ENCODE measurements around the gene SLC7A1. TPM values are rescaled to one million over a fixed set of nuclear protein-coding genes. Genes with fewer than 3 reads are reported as not detected.

Gene SLC7A1
- total RNA-seq, 4 donors from 2014 or later, result 26.8 to 44.2 (median 37.5) TPM

DNA sequence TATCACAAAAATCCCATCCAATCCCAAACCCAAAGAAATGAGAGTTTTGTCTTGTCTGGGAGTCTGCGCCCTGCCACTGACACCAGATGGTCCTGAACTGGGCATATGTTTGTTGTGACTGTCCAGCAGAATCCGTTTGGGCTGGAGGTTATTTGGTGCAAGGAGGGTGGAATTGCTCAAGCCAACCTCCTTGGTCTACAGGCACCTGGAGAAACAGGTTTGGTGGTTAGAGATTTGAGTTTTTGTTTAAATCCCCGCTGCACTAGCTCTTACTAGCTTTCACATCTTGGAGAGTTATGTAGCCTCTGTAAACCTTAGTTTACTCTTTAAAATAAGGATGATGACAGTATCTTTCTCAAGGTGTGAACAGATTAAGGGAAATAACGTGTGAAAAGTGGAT, 101.7 kb downstream of the SLC7A1 start:
- no peak overlapping the region for H3K27ac ChIP-seq
- no peak overlapping the region for H3K4me3 ChIP-seq
- no peaks in the 10 kb centered on the region for H3K9me3 ChIP-seq
- no peak for DNase-seq
- H3K4me1 ChIP-seq, result peaks cover 0 to 8% (median 0%) of the 10 kb centered on the region in 4 donors
- no peaks in the 10 kb centered on the region for H3K36me3 ChIP-seq
- TF ChIP-seq, protein P1, sequence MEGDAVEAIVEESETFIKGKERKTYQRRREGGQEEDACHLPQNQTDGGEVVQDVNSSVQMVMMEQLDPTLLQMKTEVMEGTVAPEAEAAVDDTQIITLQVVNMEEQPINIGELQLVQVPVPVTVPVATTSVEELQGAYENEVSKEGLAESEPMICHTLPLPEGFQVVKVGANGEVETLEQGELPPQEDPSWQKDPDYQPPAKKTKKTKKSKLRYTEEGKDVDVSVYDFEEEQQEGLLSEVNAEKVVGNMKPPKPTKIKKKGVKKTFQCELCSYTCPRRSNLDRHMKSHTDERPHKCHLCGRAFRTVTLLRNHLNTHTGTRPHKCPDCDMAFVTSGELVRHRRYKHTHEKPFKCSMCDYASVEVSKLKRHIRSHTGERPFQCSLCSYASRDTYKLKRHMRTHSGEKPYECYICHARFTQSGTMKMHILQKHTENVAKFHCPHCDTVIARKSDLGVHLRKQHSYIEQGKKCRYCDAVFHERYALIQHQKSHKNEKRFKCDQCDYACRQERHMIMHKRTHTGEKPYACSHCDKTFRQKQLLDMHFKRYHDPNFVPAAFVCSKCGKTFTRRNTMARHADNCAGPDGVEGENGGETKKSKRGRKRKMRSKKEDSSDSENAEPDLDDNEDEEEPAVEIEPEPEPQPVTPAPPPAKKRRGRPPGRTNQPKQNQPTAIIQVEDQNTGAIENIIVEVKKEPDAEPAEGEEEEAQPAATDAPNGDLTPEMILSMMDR (IDR thresholded peaks at IDR 0.05), result no peak
- TF ChIP-seq POLR2A (IDR thresholded peaks at IDR 0.05), result no peak
- no peaks in the 10 kb centered on the region for H3K27me3 ChIP-seq

DNA sequence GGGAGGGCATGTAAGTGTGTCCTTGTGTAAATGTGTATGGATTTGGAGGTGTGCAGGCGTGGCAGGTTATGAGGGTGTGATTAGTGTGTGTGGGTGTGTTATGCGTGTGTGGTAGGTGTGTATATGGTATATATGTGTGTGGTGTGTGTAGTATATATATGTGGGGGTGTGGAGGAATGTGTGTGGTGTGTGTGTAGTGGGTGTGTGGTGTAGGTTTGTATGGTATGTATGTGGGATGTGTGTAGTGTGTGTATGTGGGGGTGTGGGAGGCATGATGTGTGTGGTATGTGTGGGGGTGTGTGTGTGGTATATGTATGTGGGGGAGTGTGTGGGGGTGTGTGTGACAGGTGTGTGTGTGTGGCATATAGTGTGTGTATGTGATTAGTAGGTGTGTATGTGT, 104.2 kb downstream of the SLC7A1 start:
- H3K4me3 ChIP-seq, result no peak overlapping the region
- H3K27me3 ChIP-seq, result no peaks in the 10 kb centered on the region
- no peak overlapping the region for H3K27ac ChIP-seq
- TF ChIP-seq, protein P1 (IDR thresholded peaks at IDR 0.05), result no peak
- no peak for TF ChIP-seq POLR2A (IDR thresholded peaks at IDR 0.05)
- DNase-seq, result no peak
- H3K36me3 ChIP-seq, result no peaks in the 10 kb centered on the region
- H3K9me3 ChIP-seq, result no peaks in the 10 kb centered on the region
- H3K4me1 ChIP-seq, result peaks cover 0 to 8% (median 0%) of the 10 kb centered on the region in 4 donors

DNA sequence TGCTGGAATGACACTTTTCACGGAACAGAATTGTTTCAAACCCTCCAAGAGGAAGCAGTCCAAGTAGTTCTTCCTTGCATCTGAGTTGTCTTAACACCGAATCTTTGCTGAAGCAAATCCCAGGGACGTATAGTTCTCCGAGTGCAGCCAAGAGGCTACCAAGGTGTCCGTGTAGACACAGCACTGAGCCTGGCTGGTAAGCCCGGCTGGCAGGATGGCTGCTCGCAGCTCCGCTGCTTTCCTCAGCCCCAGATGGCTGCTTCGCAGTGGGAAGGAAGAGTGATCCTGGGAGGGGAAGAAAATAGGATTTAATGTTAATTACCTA, 105.0 kb downstream of the SLC7A1 start:
- H3K27me3 ChIP-seq, result no peaks in the 10 kb centered on the region
- H3K4me3 ChIP-seq, result no peak overlapping the region
- peaks cover 0 to under 1% (median 0%) of the 10 kb centered on the region in 4 donors for H3K4me1 ChIP-seq
- TF ChIP-seq, protein P1 (IDR thresholded peaks at IDR 0.05), result no peak
- TF ChIP-seq POLR2A (IDR thresholded peaks at IDR 0.05), result no peak
- DNase-seq, result no peak
- no peaks in the 10 kb centered on the region for H3K36me3 ChIP-seq
- H3K27ac ChIP-seq, result no peak overlapping the region
- no peaks in the 10 kb centered on the region for H3K9me3 ChIP-seq

- H3K9me3 ChIP-seq, result no peaks in the 10 kb centered on the region
- H3K36me3 ChIP-seq, result no peaks in the 10 kb centered on the region
- no peak overlapping the region for H3K27ac ChIP-seq
- DNase-seq, result no peak
- TF ChIP-seq, protein P1 (IDR thresholded peaks at IDR 0.05), result no peak
- TF ChIP-seq POLR2A (IDR thresholded peaks at IDR 0.05), result no peak
- H3K4me1 ChIP-seq, result no peaks in the 10 kb centered on the region
- H3K27me3 ChIP-seq, result no peaks in the 10 kb centered on the region
- H3K4me3 ChIP-seq, result no peak overlapping the region
These were observed 105.6 kb downstream of the SLC7A1 start for GRCh38 chr13:29489650-29490560.

DNA sequence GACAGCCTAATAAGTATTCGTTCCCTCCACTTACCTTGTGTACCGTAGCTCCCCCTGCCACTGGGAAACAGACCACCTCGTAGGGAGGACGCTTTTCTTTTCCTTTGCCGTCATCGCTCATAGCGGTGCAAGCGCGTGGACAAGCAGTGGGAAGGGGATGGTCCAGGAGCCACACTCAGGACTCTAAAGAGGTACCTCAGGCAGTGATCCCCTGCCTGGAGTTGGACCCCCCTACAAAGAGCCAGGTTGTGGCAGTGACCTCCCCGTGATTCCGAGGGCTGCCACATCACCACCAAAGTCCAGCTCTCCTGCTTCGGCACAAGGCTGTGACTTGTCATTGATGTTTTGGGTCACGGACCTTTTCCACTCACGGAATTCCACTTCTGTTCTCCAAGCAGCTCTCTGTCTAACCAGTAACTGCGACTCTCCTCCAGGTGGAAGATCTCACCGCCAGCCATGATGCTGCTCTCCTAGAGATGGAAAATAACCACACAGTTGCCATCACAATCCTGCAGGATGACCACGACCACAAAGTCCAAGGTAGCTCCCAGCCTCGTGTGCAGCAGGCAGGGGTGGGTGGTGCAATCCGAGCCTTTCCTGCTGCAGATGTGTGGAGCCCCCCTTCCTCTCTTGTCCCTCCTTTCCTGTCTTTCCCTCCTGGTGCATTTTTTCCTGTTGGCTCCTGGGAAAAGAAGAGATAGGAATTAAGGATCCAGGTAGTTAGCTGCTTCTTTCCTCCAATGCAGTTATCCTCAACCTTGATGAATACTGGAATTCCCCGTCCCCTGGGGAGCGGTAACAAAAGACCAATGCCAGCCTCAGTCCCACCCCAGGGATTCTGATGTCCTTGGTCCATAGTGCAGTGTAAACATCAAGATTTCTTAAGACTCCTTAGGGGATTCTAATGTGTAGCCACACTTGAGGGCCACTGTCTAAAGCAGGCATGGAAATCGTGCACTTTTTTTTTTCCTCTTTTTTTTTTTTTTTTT, 107.7 kb downstream of the SLC7A1 start:
- Histone ChIP-seq H3K9me3 (no peaks in the 10 kb centered on the region), H3K36me3 (no peaks in the 10 kb centered on the region), H3K27me3 (no peaks in the 10 kb centered on the region), H3K27ac (no peak overlapping the region), H3K4me3 (no peak overlapping the region), H3K4me1 (no peaks in the 10 kb centered on the region)
- DNase-seq, result peak in 1 of 3 donors; percentile 28
- TF ChIP-seq, protein P1 (IDR thresholded peaks at IDR 0.05), result no peak
- TF ChIP-seq POLR2A (IDR thresholded peaks at IDR 0.05), result no peak
